GM19035 (cell line): Measurements from ENCODE around the gene BRIP1.
"Not testable (repeated sequence)": the region's sequence is repeated elsewhere in the genome, so short reads cannot be mapped to it uniquely, and the experiment has no call there.

Experiments
- ATAC-seq: cut with Tn5 transposase; IDR thresholded peaks from one replicate; pipeline ENCODE4 v1.9.1; 2021; ENCODE audit not compliant: unreplicated experiment

BRIP1 gene

DNA sequence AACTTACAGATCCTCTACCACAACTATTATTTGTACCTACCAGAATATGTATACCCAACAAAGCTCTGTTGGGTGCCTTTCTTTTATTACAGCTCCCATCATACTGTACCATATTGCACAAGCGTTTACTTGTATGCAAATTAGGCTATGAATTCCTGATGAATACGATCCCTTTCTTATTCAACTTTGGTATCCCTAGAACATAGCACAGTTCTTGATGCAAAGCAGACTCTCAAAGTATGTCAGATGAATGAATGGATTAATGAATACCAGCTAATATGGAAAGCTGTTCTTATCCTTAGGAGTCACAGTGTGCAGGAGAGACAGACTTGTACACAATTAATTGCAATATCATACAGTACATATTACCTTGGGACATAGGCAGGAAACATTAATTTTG, 192.6 kb downstream of the BRIP1 start:
- no peak for ATAC-seq

DNA sequence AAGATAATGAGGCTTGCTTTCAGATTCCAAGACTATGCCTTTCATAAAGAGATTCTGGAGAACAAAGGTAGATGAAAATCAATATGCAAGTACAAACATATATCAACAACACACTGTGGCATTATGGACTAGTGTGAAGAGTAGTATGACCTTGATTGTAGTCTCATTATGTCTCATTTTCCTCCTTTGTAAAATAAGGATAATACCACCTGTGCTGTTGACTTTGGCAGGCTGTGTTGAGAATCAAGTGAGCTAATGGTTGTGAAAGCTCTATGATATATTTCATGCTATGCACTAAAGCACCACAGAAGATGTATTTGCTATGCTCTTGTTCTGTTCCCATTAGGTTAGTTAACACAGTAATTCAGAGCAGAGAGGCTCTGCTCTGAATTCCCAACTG, 193.8 kb downstream of the BRIP1 start:
- ATAC-seq: no peak

DNA sequence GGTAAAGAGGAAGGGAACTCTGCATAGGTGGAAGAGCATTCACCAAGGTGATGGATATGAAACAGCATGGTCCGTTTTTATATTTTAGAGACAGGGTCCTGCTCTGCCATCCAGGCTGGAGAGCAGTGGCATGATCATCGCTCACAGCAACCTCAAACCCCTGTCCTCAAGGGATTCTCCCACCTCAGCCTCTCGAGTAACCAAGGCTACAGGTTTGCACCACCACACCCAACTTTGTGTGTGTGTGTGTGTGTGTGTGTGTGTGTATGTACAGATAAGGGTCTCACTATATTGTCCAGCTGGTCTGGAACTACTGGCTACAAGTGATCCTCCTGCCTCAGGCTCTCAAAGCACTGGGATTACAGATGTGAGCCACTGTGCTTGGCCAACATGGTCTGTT, 194.8 kb downstream of the BRIP1 start:
- ATAC-seq: no peak

DNA sequence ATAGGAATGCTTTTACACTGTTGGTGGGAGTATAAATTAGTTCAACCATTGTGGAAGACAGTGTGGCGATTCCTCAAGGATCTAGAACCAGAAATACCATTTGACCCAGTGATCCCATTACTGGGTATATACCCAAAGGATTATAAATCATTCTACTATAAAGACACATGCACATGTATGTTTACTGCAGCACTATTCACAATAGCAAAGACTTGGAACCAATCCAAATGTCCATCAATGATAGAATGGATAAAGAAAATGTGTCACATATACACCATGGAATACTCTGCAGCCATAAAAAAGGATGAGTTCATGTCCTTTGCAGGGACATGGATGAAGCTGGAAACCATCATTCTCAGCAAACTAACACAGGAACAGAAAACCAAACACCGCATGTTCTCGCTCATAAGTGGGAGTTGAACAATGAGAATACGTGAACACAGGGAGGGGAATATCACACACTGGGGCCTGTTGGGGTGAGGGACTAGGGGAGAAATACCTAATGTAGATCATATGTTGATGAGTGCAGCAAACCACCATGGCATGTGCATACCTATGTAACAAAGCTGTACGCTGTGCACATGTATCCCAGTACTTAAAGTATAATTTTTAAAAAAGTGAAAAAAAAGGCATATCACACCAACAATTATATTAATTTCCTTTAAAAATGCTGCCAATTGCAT, 196.8 kb downstream of the BRIP1 start:
- ATAC-seq: not testable (repeated sequence)

DNA sequence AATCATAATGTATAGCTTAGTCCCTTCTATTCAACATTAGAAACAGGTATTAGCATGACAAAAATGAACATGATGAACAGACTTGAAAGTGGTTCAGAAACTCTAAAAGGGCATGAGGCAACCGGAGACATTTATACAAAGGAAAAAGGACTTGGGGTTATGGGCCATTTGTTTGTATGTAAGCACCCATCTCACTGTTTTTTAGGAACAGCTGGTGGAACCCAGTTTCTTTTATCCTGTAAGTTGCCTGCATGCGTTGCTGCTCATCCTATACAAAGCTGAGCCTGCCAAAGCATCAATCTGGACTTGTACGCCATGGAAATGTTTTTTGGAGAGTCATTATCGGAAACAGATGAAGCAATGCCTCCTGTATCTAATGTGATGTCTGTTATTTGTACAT, 200.0 kb downstream of the BRIP1 start:
- ATAC-seq: no peak

DNA sequence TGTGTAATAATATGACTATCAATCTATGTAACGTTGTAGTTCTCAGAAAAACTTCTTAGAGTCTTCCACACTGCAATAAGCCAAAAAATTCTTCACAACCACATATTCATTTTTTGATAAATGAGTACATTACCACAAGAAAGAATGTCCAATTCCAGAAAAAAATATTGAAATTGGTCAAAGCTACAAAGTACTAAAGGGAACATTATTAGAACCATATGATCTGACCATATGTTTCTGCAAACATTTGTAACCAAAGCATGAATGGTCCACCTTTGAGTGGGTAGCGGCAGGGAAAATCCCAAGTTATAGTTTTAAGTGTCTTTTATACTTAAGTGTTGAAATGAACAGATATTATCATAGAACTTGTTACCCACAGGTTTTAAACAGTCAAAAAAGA, 200.6 kb downstream of the BRIP1 start:
- no peak for ATAC-seq

DNA sequence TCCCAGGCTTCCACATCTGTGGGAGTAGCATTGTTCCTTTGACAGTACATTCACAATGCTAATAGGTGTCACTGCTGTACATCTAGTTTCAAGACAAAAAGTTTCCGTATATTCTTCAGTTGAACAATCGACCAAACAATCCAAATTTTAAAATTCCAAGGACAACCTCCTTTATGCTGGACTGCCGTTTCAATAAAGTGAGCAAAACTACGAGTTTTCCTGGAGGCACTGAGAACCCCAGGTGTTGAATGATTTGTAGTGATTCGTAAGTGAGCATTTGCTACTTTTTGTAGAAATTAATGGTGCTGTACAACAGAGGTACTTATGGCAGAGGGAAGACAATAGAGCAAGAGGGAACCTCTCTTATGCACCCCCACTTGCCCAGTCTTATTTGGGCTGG, 201.1 kb downstream of the BRIP1 start:
- ATAC-seq: no peak

DNA sequence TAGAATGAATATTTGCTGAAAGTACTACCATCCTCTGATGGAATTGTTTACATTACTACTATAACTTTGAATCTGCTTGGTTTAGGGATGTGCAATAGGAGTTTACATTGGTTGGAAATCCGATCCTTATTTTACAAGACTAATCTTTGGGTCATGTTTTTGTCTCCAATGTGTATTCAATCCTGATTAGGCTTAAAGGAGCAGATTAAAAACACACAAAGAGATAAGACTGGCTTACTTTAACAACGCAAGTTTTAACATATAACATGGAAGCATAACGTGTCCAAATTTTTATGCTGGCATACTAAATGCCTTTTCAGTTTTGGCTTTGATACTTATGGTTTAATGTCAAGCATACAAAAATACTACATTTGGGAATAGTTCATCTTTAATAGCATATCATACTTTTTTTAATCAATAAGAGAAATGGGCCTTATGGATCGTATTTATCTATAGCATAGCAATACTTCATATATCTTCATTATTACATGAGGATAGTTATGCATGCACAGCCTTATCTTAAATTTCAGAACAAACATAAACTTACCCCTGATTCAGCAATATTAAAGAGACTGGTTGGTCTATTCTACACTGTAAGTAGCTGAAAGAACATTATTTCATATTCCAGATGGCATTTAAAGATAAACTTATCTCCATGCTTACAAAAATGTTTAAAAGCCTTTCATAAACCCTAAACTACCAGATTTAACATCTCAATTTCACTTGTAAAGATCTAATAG, 202.4 kb downstream of the BRIP1 start:
- no peak for ATAC-seq

DNA sequence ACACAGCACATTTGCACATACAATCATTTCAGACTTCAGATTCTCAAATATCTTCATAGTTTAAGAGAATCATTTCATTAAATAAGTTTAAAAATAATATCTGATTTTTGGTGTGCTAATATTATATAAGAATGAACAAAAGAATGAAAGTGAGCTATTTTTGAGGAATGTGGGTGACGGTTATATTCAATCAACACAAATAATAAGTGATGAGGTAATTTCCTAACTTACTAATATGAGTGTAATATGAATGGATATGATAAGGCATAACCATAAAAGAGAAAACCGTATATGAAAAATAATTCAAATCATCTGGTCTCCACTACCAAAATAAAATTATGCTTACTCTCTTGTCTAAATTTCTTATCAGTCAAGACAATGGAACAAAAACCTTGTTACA, 203.9 kb downstream of the BRIP1 start:
- ATAC-seq: no peak

DNA sequence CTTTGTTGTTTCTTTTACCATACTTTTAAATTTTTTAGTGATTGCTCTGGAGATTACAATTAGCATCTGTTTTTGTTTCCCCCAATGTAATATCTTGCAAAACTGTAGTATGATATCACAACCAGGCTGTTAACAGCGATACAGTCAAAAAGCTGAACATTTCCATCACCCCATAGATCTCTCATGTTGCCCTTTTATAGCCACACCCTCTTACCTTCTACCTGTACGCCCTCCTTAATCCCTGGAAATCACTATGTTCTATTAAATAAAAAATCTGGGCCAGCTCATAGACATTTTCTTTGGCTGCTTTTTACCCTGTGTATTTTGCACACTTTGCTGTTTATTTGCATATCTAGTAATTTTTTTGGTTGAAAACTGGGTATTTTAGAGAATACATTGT, 205.1 kb downstream of the BRIP1 start:
- no peak for ATAC-seq

DNA sequence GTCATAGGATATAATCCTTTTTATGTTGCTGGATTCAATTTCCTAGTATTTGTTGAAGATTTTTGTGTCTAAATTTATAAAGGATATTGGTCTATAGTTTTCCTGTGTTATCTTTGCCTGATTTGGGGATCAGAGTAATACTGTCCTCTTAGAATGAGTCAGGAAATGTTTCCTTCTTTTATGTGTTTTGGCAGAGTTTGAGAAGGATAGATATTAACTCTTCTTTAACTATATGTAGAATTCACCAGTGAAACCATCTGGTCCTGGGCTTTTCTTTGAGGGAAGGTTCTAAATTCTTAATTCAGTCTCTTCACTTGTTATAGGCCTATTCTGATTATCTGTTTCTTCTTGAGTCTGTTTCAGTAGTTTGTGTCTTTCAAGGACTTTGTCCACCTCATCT, 206.0 kb downstream of the BRIP1 start:
- no peak for ATAC-seq

DNA sequence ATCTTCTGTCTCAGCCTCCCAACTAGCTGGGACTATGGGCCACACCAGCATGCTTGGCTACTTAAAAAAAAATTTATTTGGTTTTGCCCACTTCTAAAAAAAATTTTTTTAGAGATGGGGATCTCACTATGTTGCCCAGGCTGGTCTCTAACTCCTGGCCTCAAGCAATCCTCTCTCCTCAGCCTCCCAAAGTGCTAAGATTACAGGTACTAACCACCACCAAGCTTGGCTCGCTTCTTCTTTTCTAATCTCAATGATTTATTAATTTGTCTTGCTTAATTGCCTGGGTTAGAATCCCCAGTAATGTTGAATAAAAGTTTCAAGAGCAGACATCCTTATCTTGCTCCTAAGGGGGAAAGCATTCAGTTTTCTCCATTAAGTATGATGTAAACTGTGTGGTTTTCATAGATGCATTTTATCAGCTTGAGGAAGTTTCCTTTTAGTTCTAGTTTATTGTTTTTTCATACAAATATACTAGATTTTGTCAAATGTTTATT, 206.6 kb downstream of the BRIP1 start:
- no peak for ATAC-seq

DNA sequence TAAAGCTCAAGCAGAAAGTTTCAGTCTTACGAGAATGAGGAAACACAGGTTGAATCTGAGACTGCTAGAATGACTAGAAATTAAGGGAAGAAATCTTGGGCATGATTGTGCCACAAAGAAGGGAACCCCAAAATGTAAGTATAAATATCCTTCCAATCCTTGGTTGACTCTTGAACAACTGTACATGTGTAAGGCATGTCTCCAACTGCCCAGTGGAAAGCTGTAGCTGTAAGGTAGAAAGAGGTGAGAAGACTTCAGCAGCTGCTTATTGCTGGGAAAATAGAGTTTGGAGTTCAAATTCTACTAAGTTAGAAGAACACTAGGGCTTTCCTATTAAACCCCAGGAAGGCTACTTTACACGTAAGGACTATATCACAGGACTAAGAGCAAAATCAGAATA, 212.6 kb downstream of the BRIP1 start:
- no peak for ATAC-seq

DNA sequence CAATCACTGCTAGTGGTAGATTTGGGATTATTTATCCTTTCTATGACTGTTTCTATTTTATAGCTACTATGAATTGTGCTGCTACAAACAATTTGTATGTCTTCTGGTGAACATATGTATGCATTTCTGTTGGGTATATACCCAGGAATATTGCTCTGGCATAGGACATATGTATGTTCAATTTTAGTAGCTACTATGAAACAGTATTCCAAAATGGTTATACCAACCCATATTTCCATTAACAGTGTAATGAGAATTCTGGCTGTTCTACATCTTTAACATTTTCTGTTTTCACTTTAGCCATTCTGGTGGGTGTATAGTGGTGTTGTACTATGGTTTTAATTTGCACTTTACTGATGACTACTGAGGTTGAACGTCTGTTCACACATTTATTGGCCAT, 214.7 kb downstream of the BRIP1 start:
- no peak for ATAC-seq

DNA sequence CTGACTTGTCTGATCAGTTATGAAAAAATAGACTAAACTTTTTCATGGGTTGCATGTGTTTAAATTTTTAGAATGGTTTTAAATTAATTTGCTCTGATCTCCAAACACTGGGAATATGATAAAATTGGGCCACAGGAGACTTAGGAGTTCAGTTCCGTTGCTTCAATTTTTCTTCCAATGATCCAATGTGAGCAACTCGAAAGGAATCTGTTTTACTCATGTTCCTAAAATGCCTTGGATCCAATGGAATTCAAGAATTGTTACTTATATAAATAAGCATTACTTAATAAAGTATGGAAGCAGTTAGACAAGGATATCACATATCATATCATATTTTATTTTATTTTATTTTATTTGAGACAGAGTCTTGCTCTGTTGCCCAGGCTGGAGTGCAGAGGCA, 216.3 kb downstream of the BRIP1 start:
- ATAC-seq: no peak

DNA sequence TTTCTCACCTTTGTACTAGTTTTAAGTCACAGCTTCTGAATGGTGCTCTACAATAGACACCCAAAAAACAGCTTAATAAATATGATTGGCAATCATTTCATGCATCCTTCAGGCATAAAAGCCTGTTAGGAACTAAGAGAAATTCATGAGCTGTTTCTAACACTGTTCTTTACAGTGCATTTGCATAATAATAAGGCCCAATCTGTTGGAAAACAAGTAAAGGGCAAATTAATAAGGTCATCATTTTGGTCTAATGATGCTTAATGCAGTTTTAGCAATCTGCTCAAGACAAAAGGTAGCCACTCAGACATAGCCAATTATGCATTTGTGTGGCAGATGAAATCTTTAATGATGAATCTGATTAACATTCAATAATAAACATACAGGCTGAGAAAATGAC, 216.8 kb downstream of the BRIP1 start:
- ATAC-seq: no peak

DNA sequence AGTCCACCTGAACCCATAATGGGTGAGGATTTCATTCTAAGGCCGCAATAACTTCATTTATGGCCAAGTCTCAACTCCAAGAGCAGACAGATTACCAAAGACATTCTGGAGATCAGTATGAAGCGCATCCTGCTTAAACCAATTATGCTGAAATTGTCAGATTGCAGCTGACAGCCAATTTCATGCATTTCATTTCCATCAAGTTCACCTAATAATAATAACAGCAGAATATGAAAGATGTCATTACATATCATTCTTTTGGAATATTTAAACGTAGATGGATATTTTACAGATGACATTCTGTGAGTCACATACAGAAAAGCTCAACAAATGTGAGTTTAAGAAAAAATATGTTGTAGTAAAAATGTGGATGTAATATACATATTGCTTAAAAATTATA, 217.4 kb downstream of the BRIP1 start:
- no peak for ATAC-seq

DNA sequence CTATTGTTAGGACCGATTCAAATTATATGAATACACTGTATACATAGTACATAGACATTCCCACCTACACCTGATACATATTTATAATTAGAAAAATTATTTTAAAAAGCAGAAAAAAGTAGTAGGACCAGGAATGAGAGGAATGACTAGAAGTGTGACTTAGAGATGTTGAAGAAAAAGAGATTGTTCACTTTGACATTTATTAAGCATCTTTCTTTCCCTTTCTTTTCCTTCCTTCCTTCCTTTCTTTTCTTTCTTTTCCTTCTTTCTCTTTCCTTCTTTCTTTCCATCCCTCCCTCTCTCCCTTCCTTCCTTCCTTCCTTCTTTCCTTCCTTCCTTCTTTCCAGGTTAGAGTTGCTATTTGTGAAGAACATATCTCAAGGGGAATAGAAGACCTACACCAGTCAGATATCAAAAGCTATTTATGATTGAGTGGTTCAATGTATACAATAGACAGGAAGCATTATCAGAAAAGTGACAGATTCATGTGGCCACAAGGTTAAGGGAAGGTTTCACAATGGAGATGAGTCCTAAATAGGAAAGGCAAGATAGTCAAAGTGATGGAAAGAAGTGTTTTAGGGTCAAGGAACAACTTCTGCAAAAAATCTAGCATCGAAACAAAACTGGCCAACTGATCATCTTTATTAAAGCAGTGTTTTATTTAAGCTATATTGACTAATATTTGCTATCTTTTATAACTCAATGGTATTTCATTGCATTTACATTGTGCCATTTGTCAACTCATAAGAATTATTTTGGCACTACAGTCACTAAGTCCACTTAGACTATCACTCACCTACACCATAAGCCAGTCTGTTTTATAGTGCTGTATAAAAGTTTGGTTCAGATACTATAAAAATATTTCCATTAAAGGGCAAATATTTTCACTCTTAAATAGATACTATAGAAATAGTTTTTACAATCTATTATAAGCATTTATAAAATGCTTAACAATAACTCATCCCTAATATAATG, 218.2 kb downstream of the BRIP1 start:
- no peak for ATAC-seq

DNA sequence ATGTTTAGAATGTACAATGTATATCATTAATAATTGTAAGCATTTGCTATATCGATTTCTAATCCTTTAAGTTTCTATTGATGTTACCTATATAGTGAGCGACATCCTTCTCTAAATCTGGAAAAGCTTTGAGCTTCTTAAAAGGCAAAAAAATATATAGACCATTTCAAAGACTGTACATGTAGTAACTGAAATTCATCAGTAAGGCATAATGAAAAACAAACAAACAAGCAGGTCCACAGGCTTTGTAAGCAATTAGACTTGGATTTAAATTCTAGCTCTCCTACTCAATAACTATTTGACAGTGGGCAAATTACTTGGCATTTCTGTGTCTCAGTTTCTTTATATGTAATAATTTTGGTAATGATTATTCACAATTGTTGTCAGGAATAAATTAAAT, 220.6 kb downstream of the BRIP1 start:
- no peak for ATAC-seq

DNA sequence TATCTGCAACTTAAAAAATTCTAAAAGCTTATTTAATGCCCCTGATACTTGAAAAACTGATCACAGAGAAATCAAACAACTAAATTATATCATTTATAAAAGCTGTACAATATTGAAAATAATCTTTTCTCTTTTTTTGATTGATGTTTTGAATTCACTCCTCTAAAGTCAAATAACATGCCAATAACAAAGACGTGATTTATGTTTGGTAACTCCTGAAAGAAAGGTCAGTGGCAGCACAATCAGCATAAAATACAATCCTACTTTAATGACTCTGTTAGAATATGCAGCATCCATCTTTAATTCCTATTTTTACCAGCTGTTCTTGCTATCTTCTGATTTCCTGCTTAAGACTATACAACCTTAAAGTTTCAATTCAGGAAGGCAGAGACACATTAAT, 221.6 kb downstream of the BRIP1 start:
- ATAC-seq: no peak

DNA sequence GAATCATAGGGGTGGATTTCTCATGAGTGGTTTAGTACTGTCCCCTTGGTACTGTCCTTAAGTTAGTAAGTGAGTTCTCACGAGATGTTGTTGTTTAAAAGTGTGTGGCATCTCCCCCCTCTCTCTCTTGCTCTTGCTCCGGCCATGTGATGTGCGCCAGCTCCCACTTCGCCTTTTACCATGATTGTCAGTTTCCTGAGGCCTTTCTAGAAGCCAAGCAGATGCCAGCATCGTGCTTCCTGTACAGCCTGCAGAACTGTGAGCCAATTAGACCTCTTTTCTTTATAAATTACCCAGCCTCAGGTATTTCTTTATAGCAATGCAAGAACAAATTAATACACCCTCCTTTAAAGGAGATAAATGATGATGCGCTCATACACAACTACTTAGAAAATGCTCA, 222.2 kb downstream of the BRIP1 start:
- no peak for ATAC-seq

DNA sequence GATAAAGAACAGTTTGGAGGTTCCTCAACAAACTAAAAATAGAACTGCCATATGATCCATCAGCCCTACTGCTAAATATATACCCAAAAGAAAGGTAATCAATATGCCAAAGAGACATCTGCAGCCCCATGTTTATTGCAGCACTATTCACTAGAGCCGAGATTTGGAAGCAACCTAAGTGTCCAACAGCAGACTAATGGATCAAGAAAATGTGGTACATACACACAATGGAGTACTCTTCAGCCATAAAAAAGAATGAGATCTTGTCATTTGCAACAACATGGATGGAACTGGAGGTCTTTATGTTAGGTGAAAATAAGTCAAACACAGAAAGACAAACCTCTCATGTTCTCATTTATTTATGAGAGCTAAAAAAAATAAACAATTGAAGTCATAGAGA, 223.5 kb downstream of the BRIP1 start:
- ATAC-seq: no peak
